Measurements from ENCODE around the gene NCLN.

- no peak for TF ChIP-seq EZH2 (IDR thresholded peaks at IDR 0.05; ENCODE audit: low read length, unreplicated experiment)
- no peak for TF ChIP-seq CTCF (conservative IDR thresholded peaks at IDR 0.05; ENCODE audit: low read depth, low read length)
- no peak for TF ChIP-seq EZH2phosphoT487 (IDR thresholded peaks at IDR 0.05; ENCODE audit: borderline replicate concordance, low read length)
Observed at GRCh38 chr19:3149089-3149488, 36.6 kb upstream of the NCLN start.

Data from PC-3 (cell line).